ENCODE results near the gene PFKFB3. TPM values are rescaled to one million over a fixed set of nuclear protein-coding genes. Genes with fewer than 3 reads are reported as not detected.
A peak's percentile ranks its signal among the peaks of the same experiment; 100 is the strongest.

PFKFB3 gene
- total and polyA plus RNA-seq, 2 of the 13 experiments (the other 11 are each of a cell fraction or from before 2014, with no cell fraction given): 1.2 to 13.3 TPM

GRCh38 chr10:6220418-6221191, 17.9 kb downstream of the PFKFB3 start:
- Histone ChIP-seq H3K4me2 (ENCODE audit: low read depth, low read length) (no peak overlapping the region), H3K9me3 (ENCODE audit: low read length) (no peaks in the 10 kb centered on the region), H3K27ac (ENCODE audit: extremely low read length, insufficient read depth, low read length) (no peak overlapping the region), H3K4me1 (ENCODE audit: insufficient read depth, low read length) (no peaks in the 10 kb centered on the region), H3K4me3 (replicated peaks in 1 of 3; ENCODE audit: insufficient read depth in 1 of 3, low read depth in 2 of 3, low read length in 3 of 3) (no peak overlapping the region), H4K20me1 (ENCODE audit: insufficient read depth, low read length) (no peaks in the 10 kb centered on the region), H3K36me3 (replicated peaks in 1 of 2; ENCODE audit: control insufficient read depth in 1 of 2, insufficient read depth in 2 of 2, low read length in 2 of 2) (peaks cover 53 to 72% of the 10 kb centered on the region in 2 experiments), H3K79me2 (ENCODE audit: insufficient read depth, low read length) (no peaks in the 10 kb centered on the region), H3K9ac (ENCODE audit: insufficient read depth, low read depth, low read length) (no peak overlapping the region), H3K27me3 (ENCODE audit: control insufficient read depth in 1 of 2, insufficient read depth in 2 of 2, low read length in 2 of 2) (no peaks in the 10 kb centered on the region), H2AFZ (ENCODE audit: low read length) (no peak overlapping the region)
- FAIRE-seq (no peak), DNase-seq (ENCODE audit: low spot score) (no peak), ATAC-seq (no peak)
- ChIA-PET CTCF (ENCODE audit: low intra/inter-chr PET ratio, low total read pairs) (no interaction called here), POLR2A (no interaction called here)
- intact Hi-C loops (cut with micrococcal nuclease; ENCODE audit: unreplicated experiment): no loop called here
- in situ Hi-C loops (cut with HindIII; ENCODE audit: extremely low pct_ligation_motif_present, low pct_unique_long_range_greater_than_20kb): no loop called here
- 97% methylated on average over 21 of the region's 32 CpGs for WGBS (ENCODE audit: low lambda C conversion rate)
- no peak for TF ChIP-seq SRSF9 (IDR thresholded peaks at IDR 0.05; ENCODE audit: borderline replicate concordance, insufficient read depth, low read depth, low read length, poor library complexity, severe bottlenecking)
- no peak for TF ChIP-seq GMEB1 (CRISPR knock-in tag; IDR thresholded peaks at IDR 0.05; ENCODE audit: borderline replicate concordance)
- no peak for TF ChIP-seq ZNF776 (CRISPR knock-in tag; IDR thresholded peaks at IDR 0.05)
- TF ChIP-seq AGO1 (IDR thresholded peaks at IDR 0.05; ENCODE audit: low read depth, low read length, poor library complexity, severe bottlenecking): peak; percentile 80
- TF ChIP-seq ISX (CRISPR knock-in tag; conservative IDR thresholded peaks at IDR 0.05): no peak
- BruUV-seq (replicated peaks): no TSS peak
